ENCODE results near the gene PODNL1. TPM values are rescaled to one million over a fixed set of nuclear protein-coding genes. Genes with fewer than 3 reads are reported as not detected.
A peak's percentile ranks its signal among the peaks of the same experiment; 100 is the strongest.

The PODNL1 gene
- total and polyA plus RNA-seq, 2 experiments from 2014 or later: 0.17 to 2.4 TPM

GRCh38 chr19:13935765-13936510 is 2.3 kb downstream of the PODNL1 start:
- no peaks in the 10 kb centered on the region for H4K20me1 ChIP-seq (ENCODE audit: insufficient read depth, poor library complexity, severe bottlenecking)
- H2AFZ ChIP-seq: no peak overlapping the region
- no peak overlapping the region for H3K27ac ChIP-seq
- 78% methylated on average over 17 of the region's 22 CpGs for WGBS (ENCODE audit: low lambda C conversion rate, missing lambda C conversion rate)
- H3K27me3 ChIP-seq: no peaks in the 10 kb centered on the region
- peak; percentile 12 for DNase-seq (ENCODE audit: low spot score)
- no peaks in the 10 kb centered on the region for H3K9me3 ChIP-seq (ENCODE audit: low read depth)
- H3K4me2 ChIP-seq: no peak overlapping the region
- no peaks in the 10 kb centered on the region for H3K4me1 ChIP-seq (ENCODE audit: insufficient read depth)
- no peaks in the 10 kb centered on the region for H3K36me3 ChIP-seq (replicated peaks; ENCODE audit: insufficient read depth, low read depth)
- TF ChIP-seq EZH2phosphoT487 (IDR thresholded peaks at IDR 0.05; ENCODE audit: low read depth, severe bottlenecking, unreplicated experiment): no peak
- TF ChIP-seq EZH2 (IDR thresholded peaks at IDR 0.05; ENCODE audit: borderline replicate concordance): no peak
- no peak for TF ChIP-seq CTCF (IDR thresholded peaks at IDR 0.05; ENCODE audit: poor library complexity)
- no peak overlapping the region for H3K4me3 ChIP-seq
- H3K9me2 ChIP-seq (replicated peaks; ENCODE audit: insufficient read depth): no peaks in the 10 kb centered on the region
- H3K79me2 ChIP-seq: no peaks in the 10 kb centered on the region

- no peaks in the 10 kb centered on the region for H3K36me3 ChIP-seq (replicated peaks; ENCODE audit: insufficient read depth, low read depth)
- no peak overlapping the region for H3K27ac ChIP-seq
- H3K4me1 ChIP-seq (ENCODE audit: insufficient read depth): no peaks in the 10 kb centered on the region
- no peaks in the 10 kb centered on the region for H3K9me2 ChIP-seq (replicated peaks; ENCODE audit: insufficient read depth)
- H3K79me2 ChIP-seq: no peaks in the 10 kb centered on the region
- TF ChIP-seq EZH2phosphoT487 (IDR thresholded peaks at IDR 0.05; ENCODE audit: low read depth, severe bottlenecking, unreplicated experiment): no peak
- TF ChIP-seq CTCF (IDR thresholded peaks at IDR 0.05; ENCODE audit: poor library complexity): no peak
- TF ChIP-seq EZH2 (IDR thresholded peaks at IDR 0.05; ENCODE audit: borderline replicate concordance): no peak
- 94% methylated on average over 2 of the region's 2 CpGs for WGBS (ENCODE audit: low lambda C conversion rate, missing lambda C conversion rate)
- H3K4me3 ChIP-seq: no peak overlapping the region
- no peak overlapping the region for H3K4me2 ChIP-seq
- H3K27me3 ChIP-seq: no peaks in the 10 kb centered on the region
- no peak for DNase-seq (ENCODE audit: low spot score)
- H2AFZ ChIP-seq: no peak overlapping the region
- no peaks in the 10 kb centered on the region for H3K9me3 ChIP-seq (ENCODE audit: low read depth)
- no peaks in the 10 kb centered on the region for H4K20me1 ChIP-seq (ENCODE audit: insufficient read depth, poor library complexity, severe bottlenecking)
Measured at GRCh38 chr19:13934785-13935109, 3.5 kb downstream of the PODNL1 start.

- Histone ChIP-seq H3K9me2 (replicated peaks; ENCODE audit: insufficient read depth) (no peaks in the 10 kb centered on the region), H3K27ac (no peak overlapping the region), H3K4me3 (no peak overlapping the region), H3K27me3 (no peaks in the 10 kb centered on the region), H3K4me1 (ENCODE audit: insufficient read depth) (no peaks in the 10 kb centered on the region), H3K9me3 (ENCODE audit: low read depth) (no peaks in the 10 kb centered on the region), H3K79me2 (no peaks in the 10 kb centered on the region), H4K20me1 (ENCODE audit: insufficient read depth, poor library complexity, severe bottlenecking) (no peaks in the 10 kb centered on the region), H3K36me3 (replicated peaks; ENCODE audit: insufficient read depth, low read depth) (no peaks in the 10 kb centered on the region), H2AFZ (no peak overlapping the region), H3K4me2 (no peak overlapping the region)
- no peak for TF ChIP-seq EZH2 (IDR thresholded peaks at IDR 0.05; ENCODE audit: borderline replicate concordance)
- TF ChIP-seq CTCF (IDR thresholded peaks at IDR 0.05; ENCODE audit: poor library complexity): no peak
- TF ChIP-seq EZH2phosphoT487 (IDR thresholded peaks at IDR 0.05; ENCODE audit: low read depth, severe bottlenecking, unreplicated experiment): no peak
- 97% methylated on average over 39 of the region's 42 CpGs for WGBS (ENCODE audit: low lambda C conversion rate, missing lambda C conversion rate)
- no peak for DNase-seq (ENCODE audit: low spot score)
Measured at GRCh38 chr19:13932911-13933393, 5.3 kb downstream of the PODNL1 start.
